H1 (cell line): ENCODE measurements around the gene TMEM222. TPM values are rescaled to one million over a fixed set of nuclear protein-coding genes. Genes with fewer than 3 reads are reported as not detected.

ENCODE experiments used
- CTCF ChIA-PET: fragments of 300-600 bp; sonication (Branson Sonifier 250); formaldehyde crosslinking; loops from one replicate; lab custom pipeline; 2021; ENCODE audit not compliant: partially characterized antibody; lab: Charles Lee
- POLR2A ChIA-PET: fragments of 300-600 bp; sonication (Branson Sonifier 250); formaldehyde crosslinking; loops from one replicate; lab custom pipeline; 2021; ENCODE audit warnings: inconsistent platforms; ENCODE audit not compliant: partially characterized antibody; lab: Charles Lee
- DNase-seq, 2 experiments: peaks; one replicate each; pipeline versions ENCODE4 v3.0.0 to v3.0.0-alpha.2; 2010 to 2022; ENCODE audit warnings: low spot score in 2 of 2, low read depth in 1 of 2, mixed read lengths in 1 of 2
- FAIRE-seq: peaks from 2 replicates; lab custom pipeline; 2011; peaks lifted over from hg19 to GRCh38; lab: Jason Lieb, UNC
- H2AFZ ChIP-seq: 2 replicates; pipeline ENCODE4 v1.8.1; 2012; ENCODE audit warnings: low read length, inconsistent platforms
- H2AK5ac ChIP-seq: 2 replicates; pipeline ENCODE4 v1.6.1; 2013; ENCODE audit warnings: low read depth, low read length
- H2BK120ac ChIP-seq: replicated peaks from 2 replicates; pipeline ENCODE3; 2013; ENCODE audit warnings: low read depth, low read length, inconsistent platforms
- H2BK12ac ChIP-seq: 2 replicates; pipeline ENCODE4 v1.6.1; 2013; ENCODE audit warnings: low read depth, low read length
- H2BK15ac ChIP-seq: 2 replicates; pipeline ENCODE4 v1.6.1; 2013; ENCODE audit warnings: low read length
- H2BK20ac ChIP-seq: 2 replicates; pipeline ENCODE4 v1.6.1; 2013; ENCODE audit warnings: low read length
- H2BK5ac ChIP-seq: 2 replicates; pipeline ENCODE4 v1.6.1; 2013; ENCODE audit warnings: low read depth, low read length
- H3K14ac ChIP-seq: 2 replicates; pipeline ENCODE4 v1.6.1; 2013; ENCODE audit warnings: inconsistent platforms; ENCODE audit not compliant: insufficient read length
- H3K18ac ChIP-seq: 2 replicates; pipeline ENCODE4 v1.6.1; 2013; ENCODE audit warnings: low read length; ENCODE audit errors: extremely low read depth
- H3K23ac ChIP-seq: 2 replicates; pipeline ENCODE4 v1.6.1; 2013; ENCODE audit warnings: inconsistent platforms; ENCODE audit not compliant: insufficient read length
- H3K23me2 ChIP-seq: 2 replicates; pipeline ENCODE4 v1.6.1; 2013; ENCODE audit warnings: low read depth, low read length
- H3K27ac ChIP-seq: 2 replicates; pipeline ENCODE4 v1.6.1; 2011; ENCODE audit warnings: low read depth, low read length, inconsistent platforms
- H3K27me3 ChIP-seq, 4 experiments: replicated peaks in 1 of 4; 1 replicate in 1 of 4; 2 replicates in 3 of 4; pipeline versions ENCODE4 v1.6.1 to v1.8.1; 2011 to 2013; ENCODE audit warnings: low read length in 3 of 4, mild to moderate bottlenecking in 3 of 4, inconsistent platforms in 2 of 4, mixed read lengths in 2 of 4, moderate library complexity in 1 of 4; ENCODE audit not compliant: control insufficient read depth in 3 of 4, insufficient read depth in 3 of 4; ENCODE audit errors: extremely low read depth in 1 of 4
- H3K36me3 ChIP-seq, 4 experiments: 2 replicates each; pipeline versions ENCODE4 v1.6.1 to v1.8.1; 2011 to 2013; ENCODE audit warnings: mild to moderate bottlenecking in 4 of 4, low read length in 3 of 4, moderate library complexity in 2 of 4, control low read depth in 1 of 4, inconsistent platforms in 1 of 4; ENCODE audit not compliant: insufficient read depth in 4 of 4, control insufficient read depth in 2 of 4
- H3K4ac ChIP-seq: replicated peaks from 2 replicates; pipeline ENCODE3; 2013; ENCODE audit warnings: low read length, low read depth, mixed read lengths, inconsistent platforms; ENCODE audit not compliant: insufficient read length
- H3K4me1 ChIP-seq, 4 experiments: replicated peaks in 1 of 4; 1 replicate in 1 of 4; 2 replicates in 3 of 4; pipeline versions ENCODE4 v1.6.1 to v1.8.1; 2011 to 2013; ENCODE audit warnings: low read length in 3 of 4, inconsistent platforms in 2 of 4, mixed read lengths in 1 of 4; ENCODE audit not compliant: insufficient read depth in 4 of 4, control insufficient read depth in 3 of 4
- H3K4me2 ChIP-seq, 2 experiments: 2 replicates each; pipeline versions ENCODE4 v1.6.1 to v1.8.1; 2011 to 2013; ENCODE audit warnings: low read depth in 2 of 2, low read length in 2 of 2, control low read depth in 1 of 2, inconsistent platforms in 1 of 2, mild to moderate bottlenecking in 1 of 2; ENCODE audit not compliant: insufficient read depth in 1 of 2
- H3K4me3 ChIP-seq, 4 experiments: fragments of 200-600, 300-600 bp in 1 of 4; sonication (generic), shearing (Covaris generic), sonication (Bioruptor Twin) in 1 of 4; 2 replicates each; pipeline versions ENCODE4 v1.5.1 to v1.8.1; 2011 to 2016; ENCODE audit warnings: low read length in 4 of 4, low read depth in 3 of 4, control low read depth in 2 of 4, inconsistent platforms in 2 of 4, mild to moderate bottlenecking in 2 of 4, mixed read lengths in 1 of 4, moderate library complexity in 1 of 4; ENCODE audit not compliant: insufficient read depth in 2 of 4; ENCODE audit errors: extremely low read depth in 1 of 4
- H3K56ac ChIP-seq: replicated peaks from 2 replicates; pipeline ENCODE3; 2013; ENCODE audit warnings: low read depth, mild to moderate bottlenecking, mixed read lengths, low read length, inconsistent platforms; ENCODE audit not compliant: insufficient read length
- H3K79me1 ChIP-seq: 2 replicates; pipeline ENCODE4 v1.6.1; 2013; ENCODE audit warnings: low read depth, low read length, control low read depth
- H3K79me2 ChIP-seq, 2 experiments: 2 replicates each; pipeline versions ENCODE4 v1.6.1 to v1.8.1; 2012 to 2013; ENCODE audit warnings: low read length in 2 of 2, mild to moderate bottlenecking in 2 of 2, inconsistent platforms in 1 of 2; ENCODE audit not compliant: insufficient read depth in 2 of 2, control insufficient read depth in 1 of 2
- H3K9ac ChIP-seq, 4 experiments: replicated peaks in 1 of 4; 1 replicate in 1 of 4; 2 replicates in 3 of 4; pipeline versions ENCODE4 v1.6.1 to v1.8.1; 2011 to 2013; ENCODE audit warnings: low read depth in 3 of 4, low read length in 3 of 4, control low read depth in 2 of 4, mild to moderate bottlenecking in 2 of 4, moderate library complexity in 2 of 4, inconsistent platforms in 1 of 4; ENCODE audit errors: extremely low read depth in 1 of 4
- H3K9me3 ChIP-seq, 2 experiments: 2 replicates each; pipeline versions ENCODE4 v1.6.1 to v1.8.1; 2012 to 2013; ENCODE audit warnings: mild to moderate bottlenecking in 2 of 2, moderate library complexity in 2 of 2, control low read depth in 1 of 2, inconsistent platforms in 1 of 2, low read depth in 1 of 2, low read length in 1 of 2, mixed read lengths in 1 of 2; ENCODE audit not compliant: insufficient read depth in 2 of 2
- H4K20me1 ChIP-seq, 2 experiments: replicated peaks in 1 of 2; 2 replicates each; pipeline versions ENCODE3 to v1.8.1; 2011 to 2013; ENCODE audit warnings: inconsistent platforms in 2 of 2, low read length in 2 of 2, mild to moderate bottlenecking in 1 of 2; ENCODE audit not compliant: insufficient read depth in 2 of 2, control insufficient read depth in 1 of 2
- H4K5ac ChIP-seq: 2 replicates; pipeline ENCODE4 v1.6.1; 2013; ENCODE audit warnings: low read length, low read depth, mixed read lengths, inconsistent platforms; ENCODE audit not compliant: insufficient read length
- H4K8ac ChIP-seq: 2 replicates; pipeline ENCODE4 v1.8.0; 2013; ENCODE audit warnings: mild to moderate bottlenecking, moderate library complexity, low read length, inconsistent platforms; ENCODE audit not compliant: insufficient read depth; ENCODE audit errors: extremely low read depth
- H4K91ac ChIP-seq: replicated peaks from 2 replicates; pipeline ENCODE3; 2013; ENCODE audit warnings: low read length, mixed read lengths, inconsistent platforms; ENCODE audit not compliant: insufficient read length
- CHD1 ChIP-seq: IDR thresholded peaks from 2 replicates; pipeline ENCODE4 v1.6.1; 2012; ENCODE audit warnings: low read depth, low read length, improper control_type of control experiment
- CHD2 ChIP-seq: IDR thresholded peaks from 2 replicates; pipeline ENCODE4 v1.6.1; 2012; ENCODE audit warnings: low read length, improper control_type of control experiment
- E2F6 ChIP-seq: IDR thresholded peaks from 2 replicates; pipeline ENCODE4 v1.6.1; 2012; ENCODE audit warnings: inconsistent platforms
- EZH2 ChIP-seq: fragments of 200-600 bp; sonication (generic); IDR thresholded peaks from 2 replicates; pipeline ENCODE4 v1.7.1; 2012; ENCODE audit warnings: low read depth, mild to moderate bottlenecking, moderate library complexity, low read length, inconsistent platforms; ENCODE audit not compliant: severe bottlenecking
- FOSL1 ChIP-seq: IDR thresholded peaks from 2 replicates; pipeline ENCODE4 v1.6.1; 2011; ENCODE audit warnings: mild to moderate bottlenecking, low read depth, low read length, moderate library complexity; ENCODE audit not compliant: insufficient read depth
- NANOG ChIP-seq: IDR thresholded peaks from 2 replicates; pipeline ENCODE4 v1.6.1; 2011; ENCODE audit warnings: low read length, low read depth, mild to moderate bottlenecking, inconsistent platforms; ENCODE audit not compliant: insufficient read depth, poor library complexity, severe bottlenecking
- TAF1 ChIP-seq: IDR thresholded peaks from 2 replicates; pipeline ENCODE4 v1.6.1; 2011; ENCODE audit warnings: mild to moderate bottlenecking, low read depth, low read length
- TBP ChIP-seq: IDR thresholded peaks from 2 replicates; pipeline ENCODE4 v1.6.1; 2011; ENCODE audit warnings: low read depth, low read length, improper control_type of control experiment
- WGBS, 2 experiments: shearing (Covaris generic) in 1 of 2; methylation state at CpG; one replicate each; pipeline versions ENCODE4 v1.1.6 to v1.1.7; 2013 to 2015; ENCODE audit warnings: low lambda C conversion rate in 2 of 2, mixed read lengths in 2 of 2, inconsistent platforms in 1 of 2, low coverage in 1 of 2, missing lambda C conversion rate in 1 of 2; ENCODE audit not compliant: insufficient replicate concordance in 2 of 2, insufficient coverage in 1 of 2, insufficient read length in 1 of 2; ENCODE audit errors: extremely low coverage in 1 of 2, missing lambda C conversion rate in 1 of 2; 5-methylcytosine and 5-hydroxymethylcytosine counted together
- polyA plus RNA-seq, 7 experiments: library from polyadenylated mRNA; depleted of rRNA in 3 of 7; stranded (reverse) in 5 of 7; unstranded in 2 of 7; fragments of >200 nt in 5 of 7; fragments of 200-250 nt in 2 of 7; gene quantifications; 1 replicate in 5 of 7; 2 replicates in 1 of 7; 4 replicates in 1 of 7; pipeline versions ENCODE4 v1.2.1 to v1.2.3, GENCODE V29; 2011 to 2013; ENCODE audit warnings: missing spikeins in 2 of 7, mixed read lengths in 2 of 7
- total RNA-seq: library from RNA; stranded (reverse); fragmentation: NEBNext Ultra II Directional; extraction: Animal tissue kit (Norgen Biotek cat#: 25700); gene quantifications from 2 replicates; pipeline ENCODE4 v1.2.1, GENCODE V29; 2021
- TF ChIP-seq, protein P1 (sequence below), 3 experiments: IDR thresholded peaks; 1 replicate in 2 of 3; 2 replicates in 1 of 3; pipeline versions ENCODE4 v1.5.1 to v1.6.1; 2011; ENCODE audit warnings: low read length in 3 of 3, mild to moderate bottlenecking in 3 of 3, inconsistent platforms in 2 of 3, low read depth in 1 of 3, moderate library complexity in 1 of 3; ENCODE audit not compliant: insufficient read depth in 1 of 3; ENCODE audit errors: control extremely low read depth in 1 of 3

The TMEM222 gene
- total and polyA plus RNA-seq, 2 of the 8 experiments (the other 6 are each of a cell fraction or from before 2014, with no cell fraction given), result 27.0 to 51.8 TPM

DNA sequence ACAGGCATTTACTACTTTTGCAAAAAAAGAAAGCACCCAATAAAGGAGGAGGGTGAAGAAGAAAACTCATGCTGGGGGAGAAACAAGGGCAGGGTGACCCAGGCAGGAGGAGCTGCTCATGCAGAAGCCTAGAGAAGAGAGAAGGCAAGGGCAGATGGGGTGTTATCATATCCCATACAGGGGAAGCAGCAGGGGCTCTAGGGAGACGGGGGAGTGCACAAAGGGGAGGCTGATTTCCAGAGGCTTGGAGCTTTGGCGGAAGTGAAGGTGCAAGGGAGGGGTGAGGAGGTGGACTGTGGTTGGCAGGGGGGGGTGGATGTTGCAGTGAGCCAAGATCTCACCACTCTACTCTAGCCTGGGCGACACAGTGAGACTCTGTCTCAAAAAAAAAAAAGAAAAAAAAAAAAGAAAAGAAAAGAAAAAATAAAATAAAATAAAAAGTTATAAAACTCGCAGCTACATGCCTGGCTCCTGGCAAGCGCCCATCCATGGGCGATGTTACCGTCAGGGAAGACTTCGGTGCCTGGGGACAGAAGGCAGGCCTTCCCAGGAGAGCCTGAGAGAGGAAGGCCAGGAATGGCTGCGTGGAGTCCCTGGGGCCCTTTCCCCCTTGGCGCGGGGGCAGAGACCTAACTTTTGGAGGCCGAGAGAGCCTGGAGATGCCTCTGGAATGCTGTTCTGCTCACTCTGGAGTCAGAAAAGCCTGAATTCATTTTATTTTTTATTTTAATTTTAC is 56.0 kb downstream of the TMEM222 start:
- no peak overlapping the region for H2BK15ac ChIP-seq
- no peaks in the 10 kb centered on the region for H4K20me1 ChIP-seq
- H3K14ac ChIP-seq, result no peak overlapping the region
- H3K27ac ChIP-seq, result no peak overlapping the region
- no peak overlapping the region for H2BK20ac ChIP-seq
- CTCF ChIA-PET, result interaction anchor here (0.6 to 18.9 kb wide), 12 partner anchors 8 to 613 kb away, joined by 3 to 625 read pairs (median 4); partner anchors contain the start of genes FCN3, GPR3 and MAP3K6
- H4K5ac ChIP-seq, result no peak overlapping the region
- H4K8ac ChIP-seq, result peak overlapping the region; percentile 71; the same call in 1 of the 2 replicates
- peaks cover 0 to 16% (median 9%) of the 10 kb centered on the region in 4 experiments; a peak in 6 of 7 replicates for H3K27me3 ChIP-seq
- no peaks in the 10 kb centered on the region for H3K79me2 ChIP-seq
- no peak overlapping the region for H3K9ac ChIP-seq
- no peak overlapping the region for H3K56ac ChIP-seq
- peaks cover 2% of the 10 kb centered on the region; the same call in 1 of the 2 replicates for H3K23me2 ChIP-seq
- DNase-seq (no peak), FAIRE-seq (no peak)
- H2BK12ac ChIP-seq, result no peak overlapping the region
- H4K91ac ChIP-seq, result no peak overlapping the region
- H3K4ac ChIP-seq, result no peak overlapping the region
- H3K4me2 ChIP-seq, result no peak overlapping the region
- H2AFZ ChIP-seq, result no peak overlapping the region
- 82% methylated on average over 11 of the region's 12 CpGs; no CpG with 5 or more reads in 1 of the 2 experiments for WGBS, 2 experiments
- no peak overlapping the region for H3K18ac ChIP-seq
- H3K36me3 ChIP-seq, result no peaks in the 10 kb centered on the region
- no peak overlapping the region for H3K4me3 ChIP-seq
- no peaks in the 10 kb centered on the region for H3K9me3 ChIP-seq
- POLR2A ChIA-PET, result interaction anchor here (1.1 to 1.2 kb wide), 2 partner anchors 13 to 71 kb away, joined by 3 read pairs; no protein-coding TSS in a partner anchor
- H2BK120ac ChIP-seq, result no peak overlapping the region
- H2AK5ac ChIP-seq, result no peak overlapping the region
- no peak overlapping the region for H2BK5ac ChIP-seq
- no peak overlapping the region for H3K23ac ChIP-seq
- peaks cover 0 to 7% (median 1%) of the 10 kb centered on the region in 4 experiments; a peak in 1 of 7 replicates for H3K4me1 ChIP-seq
- no peaks in the 10 kb centered on the region for H3K79me1 ChIP-seq
- TF ChIP-seq EZH2, result no peak
- no peak for TF ChIP-seq CHD2
- no peak for TF ChIP-seq TAF1
- TF ChIP-seq CHD1, result no peak
- TF ChIP-seq, protein P1, sequence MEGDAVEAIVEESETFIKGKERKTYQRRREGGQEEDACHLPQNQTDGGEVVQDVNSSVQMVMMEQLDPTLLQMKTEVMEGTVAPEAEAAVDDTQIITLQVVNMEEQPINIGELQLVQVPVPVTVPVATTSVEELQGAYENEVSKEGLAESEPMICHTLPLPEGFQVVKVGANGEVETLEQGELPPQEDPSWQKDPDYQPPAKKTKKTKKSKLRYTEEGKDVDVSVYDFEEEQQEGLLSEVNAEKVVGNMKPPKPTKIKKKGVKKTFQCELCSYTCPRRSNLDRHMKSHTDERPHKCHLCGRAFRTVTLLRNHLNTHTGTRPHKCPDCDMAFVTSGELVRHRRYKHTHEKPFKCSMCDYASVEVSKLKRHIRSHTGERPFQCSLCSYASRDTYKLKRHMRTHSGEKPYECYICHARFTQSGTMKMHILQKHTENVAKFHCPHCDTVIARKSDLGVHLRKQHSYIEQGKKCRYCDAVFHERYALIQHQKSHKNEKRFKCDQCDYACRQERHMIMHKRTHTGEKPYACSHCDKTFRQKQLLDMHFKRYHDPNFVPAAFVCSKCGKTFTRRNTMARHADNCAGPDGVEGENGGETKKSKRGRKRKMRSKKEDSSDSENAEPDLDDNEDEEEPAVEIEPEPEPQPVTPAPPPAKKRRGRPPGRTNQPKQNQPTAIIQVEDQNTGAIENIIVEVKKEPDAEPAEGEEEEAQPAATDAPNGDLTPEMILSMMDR (IDR thresholded peaks at IDR 0.05; ENCODE audit: control extremely low read depth in 1 of 3, insufficient read depth in 1 of 3, low read depth in 1 of 3, low read length in 3 of 3), result no peak
- no peak for TF ChIP-seq FOSL1
- TF ChIP-seq NANOG, result no peak
- no peak for TF ChIP-seq E2F6
- no peak for TF ChIP-seq TBP
